Sigmoid colon (tissue), 4 donors: Measurements from ENCODE around the gene CLDN7.

Experiments
- EP300 ChIP-seq, 4 donors: sonication (generic); formaldehyde crosslinking; IDR thresholded peaks; one replicate each; pipeline ENCODE4 v1.6.1; 2017; ENCODE audit warnings: antibody characterized with exemption in 4 of 4
- POLR2A ChIP-seq, 2 donors: fragments of 450-650 bp; IDR thresholded peaks; one replicate each; pipeline ENCODE4 v1.6.1; 2016; ENCODE audit warnings: antibody characterized with exemption in 2 of 2, mild to moderate bottlenecking in 2 of 2, moderate library complexity in 2 of 2
- POLR2AphosphoS5 ChIP-seq, 4 donors: sonication (generic); formaldehyde crosslinking; IDR thresholded peaks; one replicate each; pipeline ENCODE4 v1.6.1; 2017; ENCODE audit warnings: antibody characterized with exemption in 4 of 4
- TF ChIP-seq, protein P1 (sequence below), 4 experiments: fragments of 450-650 bp in 3 of 4; fragments of 200-600 bp in 1 of 4; IDR thresholded peaks; one replicate each; pipeline ENCODE4 v1.5.1; 2016 to 2019; ENCODE audit warnings: antibody characterized with exemption in 4 of 4, mild to moderate bottlenecking in 3 of 4, moderate library complexity in 2 of 4

GRCh38 chr17:7283471-7284216 lies 21.4 kb upstream of the CLDN7 start:
- TF ChIP-seq, protein P1, sequence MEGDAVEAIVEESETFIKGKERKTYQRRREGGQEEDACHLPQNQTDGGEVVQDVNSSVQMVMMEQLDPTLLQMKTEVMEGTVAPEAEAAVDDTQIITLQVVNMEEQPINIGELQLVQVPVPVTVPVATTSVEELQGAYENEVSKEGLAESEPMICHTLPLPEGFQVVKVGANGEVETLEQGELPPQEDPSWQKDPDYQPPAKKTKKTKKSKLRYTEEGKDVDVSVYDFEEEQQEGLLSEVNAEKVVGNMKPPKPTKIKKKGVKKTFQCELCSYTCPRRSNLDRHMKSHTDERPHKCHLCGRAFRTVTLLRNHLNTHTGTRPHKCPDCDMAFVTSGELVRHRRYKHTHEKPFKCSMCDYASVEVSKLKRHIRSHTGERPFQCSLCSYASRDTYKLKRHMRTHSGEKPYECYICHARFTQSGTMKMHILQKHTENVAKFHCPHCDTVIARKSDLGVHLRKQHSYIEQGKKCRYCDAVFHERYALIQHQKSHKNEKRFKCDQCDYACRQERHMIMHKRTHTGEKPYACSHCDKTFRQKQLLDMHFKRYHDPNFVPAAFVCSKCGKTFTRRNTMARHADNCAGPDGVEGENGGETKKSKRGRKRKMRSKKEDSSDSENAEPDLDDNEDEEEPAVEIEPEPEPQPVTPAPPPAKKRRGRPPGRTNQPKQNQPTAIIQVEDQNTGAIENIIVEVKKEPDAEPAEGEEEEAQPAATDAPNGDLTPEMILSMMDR (IDR thresholded peaks at IDR 0.05) = peak in 1 of 4 experiments; percentile 0
- TF ChIP-seq POLR2A (IDR thresholded peaks at IDR 0.05) (no peak), POLR2AphosphoS5 (IDR thresholded peaks at IDR 0.05) (no peak), EP300 (IDR thresholded peaks at IDR 0.05) (no peak)
